Mucosa of descending colon (tissue), 3 donors: Measurements from ENCODE around the gene NCMAP. TPM values are rescaled to one million over a fixed set of nuclear protein-coding genes. Genes with fewer than 3 reads are reported as not detected.
"Not testable (repeated sequence)": the region's sequence is repeated elsewhere in the genome, so short reads cannot be mapped to it uniquely, and the experiment has no call there.

Experiments
- ATAC-seq: fragments of 200-7000 bp; cut with Tn5 transposase; one replicate; pipeline ENCODE4 v1.9.1; 2020; ENCODE audit warnings: mild to moderate bottlenecking, moderate library complexity
- DNase-seq, 3 donors: peaks; one replicate each; pipeline ENCODE4 v3.0.0-alpha.2; 2020
- H3K36me3 ChIP-seq: fragments of 200-600 bp; one replicate; pipeline ENCODE4 v1.8.0; 2021; ENCODE audit warnings: low read depth, mild to moderate bottlenecking
- H3K4me1 ChIP-seq: fragments of 200-600 bp; one replicate; pipeline ENCODE4 v1.8.0; 2021; ENCODE audit warnings: low read depth, mild to moderate bottlenecking
- H3K4me3 ChIP-seq: fragments of 200-600 bp; one replicate; pipeline ENCODE4 v1.8.0; 2021; ENCODE audit warnings: mild to moderate bottlenecking
- H3K9me3 ChIP-seq: fragments of 200-600 bp; one replicate; pipeline ENCODE4 v1.8.0; 2021; ENCODE audit warnings: mild to moderate bottlenecking
- CTCF ChIP-seq: fragments of 200-600 bp; IDR thresholded peaks from one replicate; pipeline ENCODE4 v1.8.0; 2022; ENCODE audit warnings: antibody characterized with exemption, mild to moderate bottlenecking
- intact Hi-C, 2 donors: fragments of 100-400 bp; cut with DNase I in 1 of 2; cut with micrococcal nuclease in 1 of 2; formaldehyde crosslinking; loops; one replicate each; pipeline versions ENCODE4 v1.11.0 to v1.11.1; 2022; cut with DNase I, micrococcal nuclease
- total RNA-seq, 3 donors: library from RNA; stranded (reverse); fragmentation: NEBNext Ultra II Directional in 2 of 3; extraction: Animal tissue kit (Norgen Biotek cat#: 25700) in 2 of 3; gene quantifications; one replicate each; pipeline versions ENCODE4 v1.2.1 to v1.2.4, GENCODE V29; 2021 to 2023
- donor health status: DM: no; HTN: no; CAD: no; lungs with moderate emphysema.
- donor health status: DM: no; HTN: no; CAD: no.
- donor health status: DM: no; HTN: yes; CAD: no.

The NCMAP gene
- total RNA-seq, 3 donors from 2014 or later: 0.60 to 1.9 (median 1.9) TPM

DNA sequence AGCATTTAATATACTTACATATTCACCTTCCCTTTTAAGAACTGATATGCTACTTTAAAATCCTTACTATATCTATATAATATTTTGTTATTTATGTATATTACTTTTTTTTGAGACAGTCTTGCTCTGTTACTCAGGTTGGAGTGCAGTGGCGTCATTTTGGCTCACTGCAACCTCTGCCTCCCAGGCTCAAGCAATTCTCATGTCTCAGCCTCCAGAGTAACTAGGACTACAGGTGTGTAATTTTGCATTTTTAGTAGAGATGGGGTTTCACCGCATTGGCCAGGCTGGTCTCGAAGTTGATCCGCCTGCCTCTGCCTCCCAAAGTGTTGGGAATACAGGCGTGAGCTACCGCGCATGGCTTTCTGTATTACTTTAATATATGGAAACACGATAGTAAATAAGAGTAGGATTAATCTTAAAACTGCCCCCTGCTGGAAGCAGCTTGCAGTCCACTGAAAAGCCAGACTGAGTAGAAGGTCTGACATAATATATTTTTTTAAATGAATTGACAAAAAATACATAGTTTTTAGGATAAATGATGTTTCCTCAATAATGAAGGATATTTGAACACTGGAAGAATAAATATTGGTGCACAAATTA, 28.8 kb upstream of the NCMAP start:
- Histone ChIP-seq H3K36me3 (no peaks in the 10 kb centered on the region), H3K4me1 (no peaks in the 10 kb centered on the region), H3K4me3 (no peak overlapping the region), H3K9me3 (no peaks in the 10 kb centered on the region)
- DNase-seq: peak in 1 of 3 donors; percentile 66
- intact Hi-C loops: no loop called here
- peak; percentile 29 for TF ChIP-seq CTCF
- ATAC-seq: peak; percentile 25

DNA sequence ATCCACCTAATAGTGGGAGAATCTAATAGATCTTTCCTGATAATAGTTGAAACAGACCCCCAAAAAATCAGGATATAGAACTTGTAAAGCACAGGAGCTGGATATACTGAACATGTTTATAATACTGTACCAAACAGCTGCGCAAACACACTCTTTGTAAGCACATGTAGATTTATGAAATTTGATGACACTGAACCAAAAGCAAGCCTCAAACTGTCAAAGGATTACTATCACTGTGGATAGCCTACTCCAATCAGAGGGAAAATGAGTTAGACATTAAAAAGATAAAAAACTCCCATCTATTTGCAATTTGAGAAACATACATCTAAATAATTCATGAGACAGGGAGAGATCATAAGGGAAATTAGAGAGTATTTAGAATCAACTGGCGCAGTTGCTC, 27.1 kb upstream of the NCMAP start:
- TF ChIP-seq CTCF: no peak
- Histone ChIP-seq H3K4me3 (no peak overlapping the region), H3K4me1 (no peaks in the 10 kb centered on the region), H3K9me3 (no peaks in the 10 kb centered on the region), H3K36me3 (no peaks in the 10 kb centered on the region)
- intact Hi-C loops: no loop called here
- DNase-seq (no peak), ATAC-seq (no peak)

- H3K36me3 ChIP-seq, DNase-seq, H3K4me1 ChIP-seq, H3K9me3 ChIP-seq, H3K4me3 ChIP-seq, intact Hi-C loops, ATAC-seq: not testable (repeated sequence)
These were observed 26.6 kb upstream of the NCMAP start for GRCh38 chr1:24529292-24529691.

GRCh38 chr1:24535021-24535424, 20.9 kb upstream of the NCMAP start:
- ATAC-seq: peak; percentile 66
- intact Hi-C loops: no loop called here
- Histone ChIP-seq H3K36me3 (no peaks in the 10 kb centered on the region), H3K4me1 (peaks cover 5% of the 10 kb centered on the region), H3K4me3 (no peak overlapping the region), H3K9me3 (no peaks in the 10 kb centered on the region)
- peak; percentile 40 to 66 (median 58) for DNase-seq
- no peak for TF ChIP-seq CTCF

DNA sequence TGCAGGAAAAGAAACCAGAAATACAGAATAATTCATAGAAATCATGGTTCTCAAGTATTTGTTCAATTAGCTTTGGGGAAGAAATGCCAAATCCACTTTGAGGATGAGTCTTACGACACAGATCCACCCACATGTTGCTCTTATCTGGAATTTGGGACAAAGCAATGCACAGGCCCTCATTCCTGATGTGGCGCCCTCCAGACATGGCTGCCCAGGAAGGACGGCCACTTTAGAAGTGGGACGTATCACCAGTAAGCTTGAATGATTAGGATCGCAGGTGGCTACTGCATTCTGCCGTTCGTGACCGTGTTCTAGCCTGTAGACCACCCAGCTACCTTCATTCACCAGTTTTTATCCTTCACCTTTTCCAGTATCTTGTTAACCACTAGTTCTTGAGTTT, 20.1 kb upstream of the NCMAP start:
- Histone ChIP-seq H3K4me3 (no peak overlapping the region), H3K4me1 (peaks cover 7% of the 10 kb centered on the region), H3K36me3 (no peaks in the 10 kb centered on the region), H3K9me3 (no peaks in the 10 kb centered on the region)
- no peak for TF ChIP-seq CTCF
- intact Hi-C loops: no loop called here
- ATAC-seq: no peak
- DNase-seq: no peak

DNA sequence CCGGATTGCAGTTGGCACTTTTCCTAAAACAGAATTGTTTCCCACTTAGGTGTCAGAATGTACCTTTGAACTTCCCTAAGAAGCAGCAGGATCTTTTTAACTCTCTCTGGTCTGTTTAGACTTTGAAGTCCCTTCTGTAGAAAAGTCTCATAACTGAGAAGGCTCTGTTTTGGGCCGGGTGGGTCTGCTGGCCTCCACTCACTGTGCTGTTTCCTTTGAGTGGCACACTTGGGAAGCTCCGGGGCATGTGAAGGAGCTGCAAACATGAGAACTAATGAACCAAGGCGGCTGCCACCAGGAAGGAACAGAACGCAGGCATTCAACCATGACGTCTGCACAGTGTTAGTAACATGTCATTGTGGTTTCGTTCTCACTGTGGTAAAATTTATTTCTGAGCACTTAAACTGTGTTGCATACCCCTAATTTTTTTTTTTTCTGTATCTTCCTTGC, 19.5 kb upstream of the NCMAP start:
- peak; percentile 73 for ATAC-seq

More for the DNA sequence above, 19.5 kb upstream of the NCMAP start:
- no peak for TF ChIP-seq CTCF
- intact Hi-C loops: no loop called here
- Histone ChIP-seq H3K9me3 (no peaks in the 10 kb centered on the region), H3K36me3 (no peaks in the 10 kb centered on the region), H3K4me3 (no peak overlapping the region), H3K4me1 (peaks cover 9% of the 10 kb centered on the region)
- peak in 2 of 3 donors; percentile 60 to 72 for DNase-seq
